Measurements from ENCODE around the gene SPECC1L. TPM values are rescaled to one million over a fixed set of nuclear protein-coding genes. Genes with fewer than 3 reads are reported as not detected.

Gene SPECC1L
- total and polyA plus RNA-seq, 7 donors: 17.4 to 52.6 (median 28.8) TPM

GRCh38 chr22:24302591-24302990 lies 32.0 kb downstream of the SPECC1L start:
- no peak for TF ChIP-seq EP300 (IDR thresholded peaks at IDR 0.05)
- TF ChIP-seq POLR2A (IDR thresholded peaks at IDR 0.05): no peak
- TF ChIP-seq, protein P1, sequence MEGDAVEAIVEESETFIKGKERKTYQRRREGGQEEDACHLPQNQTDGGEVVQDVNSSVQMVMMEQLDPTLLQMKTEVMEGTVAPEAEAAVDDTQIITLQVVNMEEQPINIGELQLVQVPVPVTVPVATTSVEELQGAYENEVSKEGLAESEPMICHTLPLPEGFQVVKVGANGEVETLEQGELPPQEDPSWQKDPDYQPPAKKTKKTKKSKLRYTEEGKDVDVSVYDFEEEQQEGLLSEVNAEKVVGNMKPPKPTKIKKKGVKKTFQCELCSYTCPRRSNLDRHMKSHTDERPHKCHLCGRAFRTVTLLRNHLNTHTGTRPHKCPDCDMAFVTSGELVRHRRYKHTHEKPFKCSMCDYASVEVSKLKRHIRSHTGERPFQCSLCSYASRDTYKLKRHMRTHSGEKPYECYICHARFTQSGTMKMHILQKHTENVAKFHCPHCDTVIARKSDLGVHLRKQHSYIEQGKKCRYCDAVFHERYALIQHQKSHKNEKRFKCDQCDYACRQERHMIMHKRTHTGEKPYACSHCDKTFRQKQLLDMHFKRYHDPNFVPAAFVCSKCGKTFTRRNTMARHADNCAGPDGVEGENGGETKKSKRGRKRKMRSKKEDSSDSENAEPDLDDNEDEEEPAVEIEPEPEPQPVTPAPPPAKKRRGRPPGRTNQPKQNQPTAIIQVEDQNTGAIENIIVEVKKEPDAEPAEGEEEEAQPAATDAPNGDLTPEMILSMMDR (IDR thresholded peaks at IDR 0.05): no peak
- TF ChIP-seq POLR2AphosphoS5 (IDR thresholded peaks at IDR 0.05): no peak
- WGBS, 2 donors: 12 to 60% methylated on average over 1 of the region's 1 CpG
- no peak for DNase-seq
- Histone ChIP-seq H3K4me1 (peaks cover 0 to 59% (median 53%) of the 10 kb centered on the region in 4 donors), H3K36me3 (peaks cover 0 to 8% (median 0%) of the 10 kb centered on the region in 4 donors), H3K27me3 (no peaks in the 10 kb centered on the region), H3K27ac (peak overlapping the region; percentile 75 to 87 (median 84)), H3K4me3 (no peak overlapping the region), H3K9me3 (no peaks in the 10 kb centered on the region)
- intact Hi-C loops (cut with DNase I): no loop called here

DNA sequence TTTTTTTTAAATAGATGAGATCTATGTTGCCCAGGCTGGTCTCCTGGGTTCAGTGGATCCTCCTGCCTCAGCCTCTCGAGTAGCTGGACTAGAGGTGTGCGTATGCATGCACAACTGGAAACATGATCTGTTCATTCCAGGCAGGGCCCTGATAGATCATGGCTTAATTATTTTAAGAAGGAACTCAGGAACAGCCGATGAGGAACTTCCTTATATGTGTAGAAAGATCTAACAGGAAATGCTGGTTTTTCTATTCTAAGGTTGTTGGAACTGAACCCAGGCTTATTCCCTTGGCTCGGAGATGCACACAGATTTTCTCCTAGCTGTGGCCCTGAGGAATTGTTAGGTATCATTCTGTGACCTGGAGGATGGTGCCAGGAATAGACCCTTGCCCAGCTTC lies 32.4 kb downstream of the SPECC1L start:
- Histone ChIP-seq H3K4me3 (no peak overlapping the region), H3K9me3 (no peaks in the 10 kb centered on the region), H3K4me1 (peaks cover 0 to 61% (median 53%) of the 10 kb centered on the region in 4 donors), H3K27me3 (no peaks in the 10 kb centered on the region), H3K27ac (peak overlapping the region; percentile 75 to 87 (median 84)), H3K36me3 (peaks cover 0 to 8% (median 0%) of the 10 kb centered on the region in 4 donors)
- 13 to 37% methylated on average over 4 of the region's 4 CpGs for WGBS, 2 donors
- TF ChIP-seq, protein P1 (IDR thresholded peaks at IDR 0.05): no peak
- TF ChIP-seq POLR2AphosphoS5 (IDR thresholded peaks at IDR 0.05) (no peak), POLR2A (IDR thresholded peaks at IDR 0.05) (no peak), EP300 (IDR thresholded peaks at IDR 0.05) (no peak)
- intact Hi-C loops (cut with DNase I): no loop called here
- no peak for DNase-seq

DNA sequence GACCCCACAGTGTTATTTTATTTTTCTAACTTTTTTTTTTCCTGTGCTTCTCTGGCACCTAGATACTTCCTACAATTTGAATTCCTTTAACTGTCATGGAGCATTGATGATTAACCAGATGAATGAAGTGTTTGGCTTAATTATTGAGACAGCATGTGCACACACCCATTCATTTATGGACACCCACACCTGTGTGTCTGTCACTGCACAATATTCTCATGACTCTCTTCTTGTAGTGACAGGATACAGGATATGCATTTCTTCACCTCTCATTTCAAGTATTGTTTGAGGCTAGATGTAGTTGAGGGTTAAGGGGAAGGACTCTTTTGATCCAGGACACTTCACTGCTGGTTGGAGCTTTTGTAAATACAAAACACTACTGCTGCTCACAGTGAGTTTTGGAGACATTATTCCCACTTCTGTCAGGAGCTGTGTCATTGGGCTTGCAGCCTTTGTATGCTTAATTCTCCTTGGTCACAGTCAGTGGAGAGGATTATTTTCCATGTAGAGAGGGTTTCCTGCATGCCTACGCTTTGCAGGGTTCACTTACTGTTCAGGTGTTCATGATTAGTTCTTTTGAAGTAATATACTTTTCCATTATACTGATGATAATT lies 33.5 kb downstream of the SPECC1L start:
- no peak for DNase-seq
- intact Hi-C loops (cut with DNase I): no loop called here
- WGBS, 2 donors: 71 to 83% methylated on average over 1 of the region's 1 CpG
- no peaks in the 10 kb centered on the region for H3K27me3 ChIP-seq
- no peaks in the 10 kb centered on the region for H3K9me3 ChIP-seq
- TF ChIP-seq POLR2A (IDR thresholded peaks at IDR 0.05) (no peak), EP300 (IDR thresholded peaks at IDR 0.05) (no peak), POLR2AphosphoS5 (IDR thresholded peaks at IDR 0.05) (no peak)
- TF ChIP-seq, protein P1 (IDR thresholded peaks at IDR 0.05): no peak
- peaks cover 0 to 65% (median 55%) of the 10 kb centered on the region in 4 donors for H3K4me1 ChIP-seq
- peaks cover 0 to 8% (median 0%) of the 10 kb centered on the region in 4 donors for H3K36me3 ChIP-seq
- peak overlapping the region; percentile 75 to 87 (median 84) for H3K27ac ChIP-seq
- H3K4me3 ChIP-seq: no peak overlapping the region

GRCh38 chr22:24305260-24305692 lies 34.6 kb downstream of the SPECC1L start:
- Histone ChIP-seq H3K27me3 (no peaks in the 10 kb centered on the region), H3K4me1 (peaks cover 0 to 68% (median 60%) of the 10 kb centered on the region in 4 donors), H3K4me3 (no peak overlapping the region), H3K9me3 (no peaks in the 10 kb centered on the region), H3K27ac (peak overlapping the region in 3 of 4 donors; percentile 4 to 87 (median 84)), H3K36me3 (peaks cover 0 to 8% (median 0%) of the 10 kb centered on the region in 4 donors)
- intact Hi-C loops (cut with DNase I): no loop called here
- 30 to 33% methylated on average over 3 of the region's 3 CpGs for WGBS, 2 donors
- no peak for DNase-seq
- TF ChIP-seq POLR2A (IDR thresholded peaks at IDR 0.05): no peak
- no peak for TF ChIP-seq EP300 (IDR thresholded peaks at IDR 0.05)
- TF ChIP-seq POLR2AphosphoS5 (IDR thresholded peaks at IDR 0.05): no peak
- TF ChIP-seq, protein P1 (IDR thresholded peaks at IDR 0.05): no peak
